H9 (cell line): ENCODE results near the gene TIA1. TPM values are rescaled to one million over a fixed set of nuclear protein-coding genes. Genes with fewer than 3 reads are reported as not detected.
"Not testable (repeated sequence)": the region's sequence is repeated elsewhere in the genome, so short reads cannot be mapped to it uniquely, and the experiment has no call there.

ENCODE experiments used
- DNase-seq: peaks from one replicate; pipeline ENCODE4 v3.0.0-alpha.2; 2017
- H2AFZ ChIP-seq: one replicate; pipeline ENCODE4 v1.6.1; 2013; ENCODE audit warnings: mild to moderate bottlenecking, low read length, control low read depth, moderate library complexity
- H2AK5ac ChIP-seq: 2 replicates; pipeline ENCODE4 v1.6.1; 2013; ENCODE audit warnings: low read length, control low read depth, mixed read lengths; ENCODE audit not compliant: insufficient read length
- H2BK120ac ChIP-seq: one replicate; pipeline ENCODE4 v1.6.1; 2013; ENCODE audit warnings: low read depth, mild to moderate bottlenecking, low read length, control low read depth, inconsistent platforms; ENCODE audit not compliant: poor library complexity, severe bottlenecking
- H2BK12ac ChIP-seq: 2 replicates; pipeline ENCODE4 v1.6.1; 2013; ENCODE audit warnings: low read length, control low read depth, mixed read lengths, low read depth; ENCODE audit not compliant: insufficient read length
- H2BK15ac ChIP-seq: 2 replicates; pipeline ENCODE4 v1.6.1; 2013; ENCODE audit warnings: low read depth, low read length, control low read depth
- H2BK20ac ChIP-seq: one replicate; pipeline ENCODE4 v1.6.1; 2013; ENCODE audit warnings: low read depth, mild to moderate bottlenecking, low read length, control low read depth, inconsistent platforms; ENCODE audit not compliant: poor library complexity, severe bottlenecking
- H2BK5ac ChIP-seq: 2 replicates; pipeline ENCODE4 v1.6.1; 2013; ENCODE audit warnings: low read length, control low read depth, mixed read lengths; ENCODE audit not compliant: insufficient read length
- H3K14ac ChIP-seq: 2 replicates; pipeline ENCODE4 v1.6.1; 2013; ENCODE audit warnings: low read length, control low read depth; ENCODE audit not compliant: insufficient read depth
- H3K18ac ChIP-seq: 2 replicates; pipeline ENCODE4 v1.6.1; 2013; ENCODE audit warnings: low read depth, mild to moderate bottlenecking, mixed read lengths, low read length, control low read depth; ENCODE audit not compliant: insufficient read length
- H3K23ac ChIP-seq: 2 replicates; pipeline ENCODE4 v1.6.1; 2013; ENCODE audit warnings: low read length, control low read depth, mixed read lengths, low read depth; ENCODE audit not compliant: insufficient read length
- H3K23me2 ChIP-seq: 2 replicates; pipeline ENCODE4 v1.6.1; 2013; ENCODE audit warnings: low read depth, mild to moderate bottlenecking, mixed read lengths, low read length, control low read depth; ENCODE audit not compliant: insufficient read length, poor library complexity, severe bottlenecking
- H3K27ac ChIP-seq: 2 replicates; pipeline ENCODE4 v1.5.1; 2013; ENCODE audit warnings: low read length, control low read depth, mixed read lengths, low read depth; ENCODE audit not compliant: insufficient read length
- H3K27me3 ChIP-seq: 2 replicates; pipeline ENCODE4 v1.6.1; 2013; ENCODE audit warnings: low read length, control low read depth, inconsistent platforms; ENCODE audit not compliant: insufficient read depth
- H3K4ac ChIP-seq: 2 replicates; pipeline ENCODE4 v1.6.1; 2013; ENCODE audit warnings: low read depth, mild to moderate bottlenecking, control low read depth, inconsistent platforms, low read length, moderate library complexity
- H3K4me1 ChIP-seq: 2 replicates; pipeline ENCODE4 v1.6.1; 2013; ENCODE audit warnings: low read length, control low read depth, inconsistent platforms; ENCODE audit not compliant: insufficient read depth
- H3K4me2 ChIP-seq: 2 replicates; pipeline ENCODE4 v1.6.1; 2013; ENCODE audit warnings: low read length, control low read depth, mixed read lengths; ENCODE audit not compliant: insufficient read length, insufficient read depth
- H3K56ac ChIP-seq: 2 replicates; pipeline ENCODE4 v1.6.1; 2013; ENCODE audit warnings: low read depth, mild to moderate bottlenecking, mixed read lengths, low read length, control low read depth; ENCODE audit not compliant: insufficient read length
- H3K79me1 ChIP-seq: 2 replicates; pipeline ENCODE4 v1.6.1; 2013; ENCODE audit warnings: low read depth, mild to moderate bottlenecking, moderate library complexity, low read length, control low read depth, inconsistent platforms; ENCODE audit not compliant: insufficient read depth, poor library complexity, severe bottlenecking
- H3K79me2 ChIP-seq: 2 replicates; pipeline ENCODE4 v1.6.1; 2013; ENCODE audit warnings: low read length, control low read depth, inconsistent platforms; ENCODE audit not compliant: insufficient read depth
- H3K9ac ChIP-seq: 2 replicates; pipeline ENCODE4 v1.6.1; 2013; ENCODE audit warnings: low read length, control low read depth, mixed read lengths; ENCODE audit not compliant: insufficient read length; ENCODE audit errors: extremely low read depth
- H3K9me3 ChIP-seq: one replicate; pipeline ENCODE4 v1.6.1; 2013; ENCODE audit warnings: low read depth, low read length, inconsistent platforms; ENCODE audit not compliant: control insufficient read depth
- H3T11ph ChIP-seq: one replicate; pipeline ENCODE4 v1.6.1; 2013; ENCODE audit warnings: mild to moderate bottlenecking, low read length, control low read depth, inconsistent platforms
- H4K20me1 ChIP-seq: one replicate; pipeline ENCODE4 v1.6.1; 2013; ENCODE audit not compliant: control insufficient read depth, insufficient read length, insufficient read depth
- H4K5ac ChIP-seq: 2 replicates; pipeline ENCODE4 v1.6.1; 2013; ENCODE audit warnings: low read depth, mild to moderate bottlenecking, mixed read lengths, low read length, control low read depth; ENCODE audit not compliant: insufficient read length
- H4K8ac ChIP-seq: replicated peaks from 2 replicates; pipeline ENCODE4 v1.6.1; 2013; ENCODE audit warnings: low read length, control low read depth, mixed read lengths, low read depth; ENCODE audit not compliant: insufficient read length
- H4K91ac ChIP-seq: 2 replicates; pipeline ENCODE4 v1.6.1; 2013; ENCODE audit warnings: low read depth, mild to moderate bottlenecking, moderate library complexity, mixed read lengths, low read length, control low read depth; ENCODE audit not compliant: insufficient read length
- H3K27ac Mint-ChIP-seq, 3 experiments: 2 replicates in 2 of 3; 3 replicates in 1 of 3; pipeline ENCODE4 v1.8.0; 2020 to 2021; ENCODE audit warnings: mixed read lengths in 3 of 3, mild to moderate bottlenecking in 1 of 3, moderate library complexity in 1 of 3
- H3K27me3 Mint-ChIP-seq: 2 replicates; pipeline ENCODE4 v1.8.0; 2021; ENCODE audit warnings: low read depth, mild to moderate bottlenecking, moderate library complexity, mixed read lengths
- H3K36me3 Mint-ChIP-seq, 3 experiments: 2 replicates in 2 of 3; 3 replicates in 1 of 3; pipeline ENCODE4 v1.8.0; 2020 to 2021; ENCODE audit warnings: low read depth in 3 of 3, mixed read lengths in 3 of 3; ENCODE audit not compliant: insufficient read depth in 1 of 3
- H3K4me1 Mint-ChIP-seq, 2 experiments: 2 replicates each; pipeline ENCODE4 v1.8.0; 2020; ENCODE audit warnings: mixed read lengths in 2 of 2
- H3K4me3 Mint-ChIP-seq, 2 experiments: 2 replicates in 1 of 2; 3 replicates in 1 of 2; pipeline ENCODE4 v1.8.0; 2020 to 2021; ENCODE audit warnings: mild to moderate bottlenecking in 2 of 2, mixed read lengths in 2 of 2, moderate library complexity in 1 of 2
- H3K9me3 Mint-ChIP-seq, 2 experiments: 2 replicates in 1 of 2; 3 replicates in 1 of 2; pipeline ENCODE4 v1.8.0; 2020; ENCODE audit warnings: mild to moderate bottlenecking in 2 of 2, mixed read lengths in 2 of 2, moderate library complexity in 1 of 2
- CTCF ChIP-seq: fragments of 200-600 bp; sonication (generic); conservative IDR thresholded peaks from 3 replicates; pipeline ENCODE4 v1.8.0; 2021; ENCODE audit warnings: antibody characterized with exemption, mild to moderate bottlenecking
- WGBS: extraction: QIAGEN DNeasy Blood & Tissue Kit; methylation state at CpG from one replicate; pipeline ENCODE4 v1.1.7; 2013; ENCODE audit warnings: missing lambda C conversion rate, low lambda C conversion rate, mixed read lengths; ENCODE audit not compliant: insufficient read length; ENCODE audit errors: extremely low coverage; 5-methylcytosine and 5-hydroxymethylcytosine counted together
- total RNA-seq: library from RNA; stranded (reverse); gene quantifications from 2 replicates; pipeline ENCODE4 v1.2.1, GENCODE V29; 2021

TIA1 gene
- total RNA-seq, 1 experiment from 2014 or later = 193 TPM

GRCh38 chr2:70226781-70227180, 21.6 kb downstream of the TIA1 start:
- Histone ChIP-seq H3T11ph (no peak overlapping the region), H3K23me2 (no peaks in the 10 kb centered on the region), H4K20me1 (no peaks in the 10 kb centered on the region), H3K27ac (no peak overlapping the region), H3K79me1 (no peaks in the 10 kb centered on the region), H3K4me2 (no peak overlapping the region), H2BK12ac (no peak overlapping the region), H3K56ac (no peak overlapping the region), H2AK5ac (no peak overlapping the region), H3K14ac (no peak overlapping the region), H3K4ac (no peak overlapping the region), H3K9ac (no peak overlapping the region), H3K18ac (no peak overlapping the region), H2BK15ac (no peak overlapping the region), H2AFZ (no peak overlapping the region), H3K4me1 (no peaks in the 10 kb centered on the region), H4K91ac (no peak overlapping the region), H2BK20ac (no peak overlapping the region), H3K27me3 (no peaks in the 10 kb centered on the region), H3K23ac (no peak overlapping the region), H4K8ac (no peak overlapping the region), H2BK5ac (no peak overlapping the region), H2BK120ac (no peak overlapping the region), H4K5ac (no peak overlapping the region), H3K79me2 (no peaks in the 10 kb centered on the region), H3K9me3 (no peaks in the 10 kb centered on the region)
- no peak for DNase-seq
- H3K27me3 Mint-ChIP-seq = no peaks in the 10 kb centered on the region
- H3K4me1 Mint-ChIP-seq = no peaks in the 10 kb centered on the region
- H3K27ac Mint-ChIP-seq = no peak overlapping the region; a peak in 1 of 7 replicates
- no peak for TF ChIP-seq CTCF
- H3K9me3 Mint-ChIP-seq = no peaks in the 10 kb centered on the region; a peak in 1 of 5 replicates
- peaks cover 42 to 83% (median 77%) of the 10 kb centered on the region in 3 experiments; a peak in 6 of 7 replicates for H3K36me3 Mint-ChIP-seq
- H3K4me3 Mint-ChIP-seq = no peak overlapping the region
- no CpG with 5 or more reads among the region's 2 CpGs for WGBS

GRCh38 chr2:70223305-70223704, 25.1 kb downstream of the TIA1 start:
- not testable (repeated sequence) for H3K27ac ChIP-seq, H3K27me3 ChIP-seq, H4K20me1 ChIP-seq, H3K79me2 ChIP-seq, H2BK15ac ChIP-seq, H3K23me2 ChIP-seq, H3K4me1 Mint-ChIP-seq, H4K91ac ChIP-seq, H3K4me2 ChIP-seq, H3K4ac ChIP-seq, H4K8ac ChIP-seq, H3K18ac ChIP-seq, H3T11ph ChIP-seq, H2BK20ac ChIP-seq, H2AK5ac ChIP-seq, H3K14ac ChIP-seq, H3K27ac Mint-ChIP-seq, H3K4me1 ChIP-seq, H2BK120ac ChIP-seq, H3K4me3 Mint-ChIP-seq, H3K27me3 Mint-ChIP-seq, H3K56ac ChIP-seq, H3K79me1 ChIP-seq, H2BK5ac ChIP-seq, H3K9me3 ChIP-seq, H4K5ac ChIP-seq, H2AFZ ChIP-seq, H3K9me3 Mint-ChIP-seq, H2BK12ac ChIP-seq, H3K9ac ChIP-seq, H3K23ac ChIP-seq, DNase-seq
- H3K36me3 Mint-ChIP-seq = peaks cover 43 to 80% (median 76%) of the 10 kb centered on the region in 3 experiments
- WGBS = no CpG with 5 or more reads among the region's 3 CpGs
